Adrenal gland (tissue), 12 donors: ENCODE data around the gene MYL7. TPM values are rescaled to one million over a fixed set of nuclear protein-coding genes. Genes with fewer than 3 reads are reported as not detected.

Experiments
- DNase-seq, 7 donors: peaks; one replicate each; pipeline ENCODE4 v3.0.0-alpha.2; 2019 to 2020
- H3K27ac ChIP-seq, 5 donors: fragments of 200-600 bp; sonication (generic) in 4 of 5; 1 replicate in 3 of 5; 2 replicates in 2 of 5; pipeline versions ENCODE4 v1.5.1 to v1.8.0; 2016 to 2020; ENCODE audit warnings: mild to moderate bottlenecking in 1 of 5
- H3K27me3 ChIP-seq: fragments of 200-600 bp; 2 replicates; pipeline ENCODE4 v1.8.0; 2021
- H3K36me3 ChIP-seq, 2 donors: fragments of 200-600 bp; replicated peaks in 1 of 2; 1 replicate in 1 of 2; 2 replicates in 1 of 2; pipeline versions ENCODE4 v1.5.1 to v1.8.0; 2018 to 2022
- H3K4me1 ChIP-seq, 2 donors: fragments of 200-600 bp; replicated peaks in 1 of 2; 1 replicate in 1 of 2; 2 replicates in 1 of 2; pipeline versions ENCODE4 v1.5.1 to v1.8.0; 2018 to 2021
- H3K4me3 ChIP-seq, 4 donors: fragments of 200-600 bp; sonication (generic) in 3 of 4; one replicate each; pipeline ENCODE4 v1.5.1; 2016 to 2018
- H3K9me3 ChIP-seq, 3 donors: fragments of 200-600 bp; sonication (generic) in 1 of 3; replicated peaks in 1 of 3; 1 replicate in 2 of 3; 2 replicates in 1 of 3; pipeline versions ENCODE4 v1.5.1 to v1.8.0; 2016 to 2021
- POLR2A ChIP-seq, 2 donors: fragments of 450-650 bp; IDR thresholded peaks; one replicate each; pipeline ENCODE4 v1.6.1; 2017; ENCODE audit warnings: antibody characterized with exemption in 2 of 2, mild to moderate bottlenecking in 2 of 2, moderate library complexity in 1 of 2
- WGBS, 4 donors: extraction: QIAGEN DNeasy Blood & Tissue Kit in 2 of 4; methylation state at CpG; one replicate each; pipeline versions ENCODE4 v1.1.5 to v1.1.7; 2013 to 2017; 5-methylcytosine and 5-hydroxymethylcytosine counted together
- intact Hi-C, 2 donors: fragments of 100-400 bp; cut with DNase I; formaldehyde crosslinking; loops; one replicate each; pipeline versions ENCODE4 v1.14.1 to v1.15.0; 2022 to 2023
- polyA plus RNA-seq, 3 donors: library from polyadenylated mRNA; stranded (reverse); fragments of 200-250 nt in 2 of 3; fragments of 350-450 nt in 1 of 3; fragmentation: Illumina TruSeq in 1 of 3; extraction: RNeasy Lipid Tissue Mini Kit (QIAGEN cat#74804) in 1 of 3; gene quantifications; one replicate each; pipeline ENCODE4 v1.2.3, GENCODE V29; 2013 to 2014
- small RNA-seq, 2 donors: library from RNA; depleted of rRNA; stranded (forward); fragments of <200 nt; gene quantifications; one replicate each; pipeline ENCODE3, GENCODE V24; 2016
- total RNA-seq, 9 donors: library from RNA; depleted of rRNA in 4 of 9; stranded (reverse); fragments of >200 nt in 4 of 9; fragments of 120-200 nt in 1 of 9; fragmentation: NEBNext Ultra II Directional in 1 of 9; extraction: Animal tissue kit (Norgen Biotek cat#: 25700) in 1 of 9; gene quantifications; one replicate each; pipeline versions ENCODE4 v1.1.0 to v1.2.4, GENCODE V29; 2013 to 2023
- TF ChIP-seq, protein P1 (sequence below), 6 experiments: fragments of 450-650 bp in 4 of 6; fragments of 200-600 bp in 2 of 6; sonication (generic) in 1 of 6; IDR thresholded peaks; 1 replicate in 5 of 6; 2 replicates in 1 of 6; pipeline versions ENCODE4 v1.5.1 to v1.8.0; 2016 to 2021; ENCODE audit warnings: antibody characterized with exemption in 6 of 6, mild to moderate bottlenecking in 2 of 6, moderate library complexity in 1 of 6
- donor health status: healthy with polysubstance abuse.
- donor health status: Bipolar disorder and iron deficiency.
- donor health status: DM: yes; HTN: yes; CAD: no.
- donor health status: DM: no; HTN: no; CAD: no.
- donor health status: DM: no; HTN: no; CAD: no.
- donor health status: DM: yes; HTN: yes; CAD: no.

MYL7 gene
- total and polyA plus RNA-seq, 12 donors: 0.17 to 3.5 (median 0.24) TPM; not detected in 9

DNA sequence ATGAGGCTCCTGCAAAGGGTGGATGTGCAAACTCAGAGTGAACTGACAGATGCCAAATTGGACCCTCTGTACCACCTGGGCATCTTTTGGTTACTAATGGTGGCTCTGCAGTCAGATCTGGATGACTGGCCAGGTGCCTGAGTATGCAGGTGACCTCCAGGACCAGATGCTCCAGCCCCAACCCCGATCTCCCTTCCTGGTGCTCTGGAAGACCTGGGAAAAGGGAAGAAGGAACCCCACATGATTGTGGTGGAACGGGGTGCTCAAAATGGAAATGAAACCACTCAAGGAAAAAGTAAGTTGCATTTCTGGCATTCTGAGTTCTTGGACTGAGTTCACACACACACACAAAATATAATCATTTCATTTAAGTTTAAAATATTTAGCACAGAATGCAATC is 46.8 kb downstream of the MYL7 start:
- WGBS, 4 donors: 47 to 69% (median 58%) methylated on average over 2 of the region's 2 CpGs
- no peak for TF ChIP-seq POLR2A (IDR thresholded peaks at IDR 0.05)
- TF ChIP-seq, protein P1, sequence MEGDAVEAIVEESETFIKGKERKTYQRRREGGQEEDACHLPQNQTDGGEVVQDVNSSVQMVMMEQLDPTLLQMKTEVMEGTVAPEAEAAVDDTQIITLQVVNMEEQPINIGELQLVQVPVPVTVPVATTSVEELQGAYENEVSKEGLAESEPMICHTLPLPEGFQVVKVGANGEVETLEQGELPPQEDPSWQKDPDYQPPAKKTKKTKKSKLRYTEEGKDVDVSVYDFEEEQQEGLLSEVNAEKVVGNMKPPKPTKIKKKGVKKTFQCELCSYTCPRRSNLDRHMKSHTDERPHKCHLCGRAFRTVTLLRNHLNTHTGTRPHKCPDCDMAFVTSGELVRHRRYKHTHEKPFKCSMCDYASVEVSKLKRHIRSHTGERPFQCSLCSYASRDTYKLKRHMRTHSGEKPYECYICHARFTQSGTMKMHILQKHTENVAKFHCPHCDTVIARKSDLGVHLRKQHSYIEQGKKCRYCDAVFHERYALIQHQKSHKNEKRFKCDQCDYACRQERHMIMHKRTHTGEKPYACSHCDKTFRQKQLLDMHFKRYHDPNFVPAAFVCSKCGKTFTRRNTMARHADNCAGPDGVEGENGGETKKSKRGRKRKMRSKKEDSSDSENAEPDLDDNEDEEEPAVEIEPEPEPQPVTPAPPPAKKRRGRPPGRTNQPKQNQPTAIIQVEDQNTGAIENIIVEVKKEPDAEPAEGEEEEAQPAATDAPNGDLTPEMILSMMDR (IDR thresholded peaks at IDR 0.05): no peak
- no peak overlapping the region for H3K4me3 ChIP-seq
- no peaks in the 10 kb centered on the region for H3K4me1 ChIP-seq
- H3K9me3 ChIP-seq: no peaks in the 10 kb centered on the region
- no peaks in the 10 kb centered on the region for H3K36me3 ChIP-seq
- intact Hi-C loops: no loop called here
- DNase-seq: no peak
- peak overlapping the region in 2 of 5 donors; percentile 7 to 26 for H3K27ac ChIP-seq
- H3K27me3 ChIP-seq: no peaks in the 10 kb centered on the region

DNA sequence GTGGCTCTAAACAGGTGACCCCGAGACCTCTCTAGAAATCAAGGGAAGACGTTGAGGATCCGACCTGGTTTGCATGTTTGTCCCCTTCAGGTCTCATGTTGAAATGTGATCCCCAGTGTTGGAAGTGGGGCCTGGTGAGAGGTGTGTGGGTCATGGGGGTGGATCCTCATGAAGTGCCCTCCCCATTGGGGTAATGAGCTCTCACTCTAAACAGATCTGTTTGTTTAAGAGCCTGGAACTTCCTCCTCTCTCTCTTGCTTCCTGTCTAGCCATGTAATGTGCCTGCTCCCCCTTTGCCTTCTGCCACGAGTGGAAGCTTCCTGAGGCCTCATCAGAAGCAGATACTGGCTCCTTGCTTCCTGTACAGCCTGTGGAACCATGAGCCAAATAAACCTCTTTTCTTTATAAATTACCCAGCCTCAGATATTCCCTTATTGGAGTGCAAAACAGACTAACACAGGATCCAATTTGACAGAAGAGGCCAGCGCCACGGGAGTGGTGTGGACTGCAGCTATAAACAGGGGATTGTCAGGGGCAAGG is 48.0 kb downstream of the MYL7 start:
- Histone ChIP-seq H3K4me3 (no peak overlapping the region), H3K36me3 (no peaks in the 10 kb centered on the region), H3K9me3 (no peaks in the 10 kb centered on the region), H3K4me1 (no peaks in the 10 kb centered on the region), H3K27me3 (no peaks in the 10 kb centered on the region), H3K27ac (peak overlapping the region in 1 of 5 donors; percentile 27)
- intact Hi-C loops: no loop called here
- TF ChIP-seq POLR2A (IDR thresholded peaks at IDR 0.05): no peak
- TF ChIP-seq, protein P1 (IDR thresholded peaks at IDR 0.05): no peak
- no peak for DNase-seq
- WGBS, 4 donors: 78 to 82% (median 79%) methylated on average over 4 to 6 of the region's 6 CpGs

Small RNA genes within 50 kb of the gene (small RNA-seq; reads per million reads assigned to genes)
- gene RNA5SP230: 0 reads per million in 2 donors

Other genes starting within 250 kb of the MYL7 start
- 100 to 1,000 TPM in 1 of 9 donors, 10 to 100 TPM in 8; 53.8 to 103 (median 68.9) TPM for gene URGCP, start 234.7 kb downstream of the MYL7 start, total RNA-seq
- 10 to 100 TPM; 60.5 to 76.7 (median 61.9) TPM for gene URGCP, start 234.7 kb downstream of the MYL7 start, polyA plus RNA-seq
- gene UBE2D4, start 214.9 kb downstream of the MYL7 start, total RNA-seq: 10 to 100 TPM; 29.1 to 76.8 (median 42.0) TPM
- 10 to 100 TPM; 32.0 to 45.4 (median 33.1) TPM for gene UBE2D4, start 214.9 kb downstream of the MYL7 start, polyA plus RNA-seq
- under 1 TPM in 2 of 9 donors, not detected in 7; 0.06 to 0.19 TPM for gene SPDYE1, start 143.4 kb downstream of the MYL7 start, total RNA-seq
- gene SPDYE1, start 143.4 kb downstream of the MYL7 start, polyA plus RNA-seq: not detected
- gene DBNL, start 96.6 kb downstream of the MYL7 start, total RNA-seq: 100 to 1,000 TPM in 2 of 9 donors, 10 to 100 TPM in 7; 71.7 to 145 (median 83.1) TPM
- 10 to 100 TPM; 46.2 to 74.0 (median 66.1) TPM for gene DBNL, start 96.6 kb downstream of the MYL7 start, polyA plus RNA-seq
- gene PGAM2, start 75.8 kb downstream of the MYL7 start, total RNA-seq: 10 to 100 TPM in 2 of 9 donors, 1 to 10 TPM in 6, under 1 TPM in 1; 0.76 to 30.1 (median 5.5) TPM
- gene PGAM2, start 75.8 kb downstream of the MYL7 start, polyA plus RNA-seq: 10 to 100 TPM in 2 of 3 donors, 1 to 10 TPM in 1; 2.3 to 20.4 (median 15.8) TPM
- 10 to 100 TPM in 8 of 9 donors, 1 to 10 TPM in 1; 8.6 to 51.8 (median 28.1) TPM for gene POLM, start 58.8 kb downstream of the MYL7 start, total RNA-seq
- gene POLM, start 58.8 kb downstream of the MYL7 start, polyA plus RNA-seq: 10 to 100 TPM in 2 of 3 donors, 1 to 10 TPM in 1; 5.4 to 38.5 (median 21.9) TPM
- 100 to 1,000 TPM in 6 of 9 donors, 10 to 100 TPM in 2, 1 to 10 TPM in 1; 5.4 to 292 (median 121) TPM for gene AEBP1, start 37.0 kb downstream of the MYL7 start, total RNA-seq
- gene AEBP1, start 37.0 kb downstream of the MYL7 start, polyA plus RNA-seq: 100 to 1,000 TPM in 2 of 3 donors, 10 to 100 TPM in 1; 41.2 to 198 (median 155) TPM
- 100 to 1,000 TPM in 2 of 9 donors, 10 to 100 TPM in 7; 47.5 to 127 (median 68.4) TPM for gene POLD2, start 17.8 kb downstream of the MYL7 start, total RNA-seq
- gene POLD2, start 17.8 kb downstream of the MYL7 start, polyA plus RNA-seq: 100 to 1,000 TPM in 1 of 3 donors, 10 to 100 TPM in 2; 89.4 to 101 (median 93.0) TPM
- gene GCK, start 48.1 kb upstream of the MYL7 start, total RNA-seq: 1 to 10 TPM in 1 of 9 donors, under 1 TPM in 5, not detected in 3; 0.14 to 1.9 (median 0.34) TPM
- 1 to 10 TPM in 2 of 3 donors, under 1 TPM in 1; 0.09 to 2.1 (median 1.2) TPM for gene GCK, start 48.1 kb upstream of the MYL7 start, polyA plus RNA-seq
- gene YKT6, start 59.6 kb upstream of the MYL7 start, total RNA-seq: 10 to 100 TPM; 47.6 to 94.7 (median 54.0) TPM
- gene YKT6, start 59.6 kb upstream of the MYL7 start, polyA plus RNA-seq: 10 to 100 TPM; 32.8 to 93.6 (median 35.7) TPM
- gene CAMK2B, start 184.3 kb upstream of the MYL7 start, total RNA-seq: 1 to 10 TPM in 5 of 9 donors, under 1 TPM in 2, not detected in 2; 0.25 to 9.2 (median 2.1) TPM
- gene CAMK2B, start 184.3 kb upstream of the MYL7 start, polyA plus RNA-seq: 10 to 100 TPM in 2 of 3 donors, 1 to 10 TPM in 1; 8.1 to 82.3 (median 12.1) TPM